HG02981 (cell line): ENCODE measurements around the gene TMCO6.
A peak's percentile ranks its signal among the peaks of the same experiment; 100 is the strongest.

Experiments
- ATAC-seq: cut with Tn5 transposase; IDR thresholded peaks from one replicate; pipeline ENCODE4 v1.9.1; 2021; ENCODE audit warnings: mild to moderate bottlenecking, moderate library complexity; ENCODE audit not compliant: unreplicated experiment

TMCO6 gene

GRCh38 chr5:140672455-140673186 lies 33.4 kb downstream of the TMCO6 start:
- ATAC-seq, result no peak

GRCh38 chr5:140673187-140673976 lies 34.1 kb downstream of the TMCO6 start, which contains the start of gene DND1:
Gene DND1 (minus strand): TSS chr5:140673576. CDS start chr5:140673542, 34 bp downstream.
- no peak for ATAC-seq

DNA sequence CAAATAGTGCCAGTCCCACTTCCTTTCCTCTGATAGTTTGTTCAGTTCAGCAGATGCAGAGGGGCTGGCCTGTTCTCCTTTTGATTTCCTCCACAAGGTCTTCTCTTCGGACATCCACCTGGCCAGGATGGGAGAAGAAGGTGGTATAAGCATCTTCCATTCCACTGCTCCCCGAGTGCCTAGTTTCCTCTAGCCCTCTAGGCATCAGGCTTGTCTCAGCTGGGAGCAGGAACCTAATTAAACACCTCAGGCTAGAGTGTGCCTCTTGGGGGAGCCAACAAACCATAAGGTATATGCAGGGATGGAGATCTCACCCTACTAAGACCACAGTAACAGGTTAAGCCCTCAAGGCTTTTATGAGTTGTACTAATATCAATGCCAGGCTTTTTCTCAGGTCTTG lies 35.0 kb downstream of the TMCO6 start:
- ATAC-seq, result no peak

DNA sequence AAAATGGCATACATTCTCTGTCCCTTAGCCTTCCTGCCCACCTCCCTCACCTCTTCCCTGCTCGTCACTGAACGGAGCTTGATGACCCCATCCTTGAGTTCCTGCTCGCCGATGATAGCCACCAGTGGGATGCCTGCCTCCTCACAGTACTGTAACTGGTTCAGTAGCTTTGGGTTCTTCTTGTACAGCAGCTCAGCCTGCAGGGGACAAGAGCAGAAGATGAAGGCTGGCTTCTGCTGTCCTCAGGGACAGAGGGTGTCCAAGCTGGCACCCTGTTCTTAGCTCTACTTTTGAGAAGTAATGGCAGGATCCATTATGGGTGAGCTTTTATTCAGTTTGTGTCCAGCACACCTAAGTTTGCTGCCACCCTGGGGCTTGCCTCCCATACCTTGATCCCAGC lies 35.4 kb downstream of the TMCO6 start:
- ATAC-seq, result no peak

DNA sequence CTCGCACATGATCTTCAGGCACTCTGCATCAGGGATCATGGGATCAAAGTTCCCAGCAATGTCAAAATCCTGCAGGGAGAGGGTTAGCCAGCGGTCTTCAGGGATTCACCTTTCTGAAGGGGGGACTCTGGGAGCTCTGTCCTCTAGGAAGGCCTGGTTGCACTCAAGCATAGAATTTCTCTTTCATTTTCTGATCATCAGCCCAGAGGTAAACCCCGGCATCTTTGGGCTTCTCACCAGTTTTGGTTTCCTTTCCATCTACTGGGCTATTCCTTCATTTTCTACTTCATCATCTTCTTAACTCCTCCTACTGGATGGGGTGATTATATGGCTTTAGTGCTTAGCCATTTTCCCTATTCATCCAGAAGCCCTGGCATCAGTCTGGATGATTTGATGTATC lies 38.7 kb downstream of the TMCO6 start:
- ATAC-seq, result peak; percentile 74

GRCh38 chr5:140678993-140679392 lies 39.7 kb downstream of the TMCO6 start:
- no peak for ATAC-seq

GRCh38 chr5:140690376-140690932 lies 51.2 kb downstream of the TMCO6 start:
- peak; percentile 3 for ATAC-seq

DNA sequence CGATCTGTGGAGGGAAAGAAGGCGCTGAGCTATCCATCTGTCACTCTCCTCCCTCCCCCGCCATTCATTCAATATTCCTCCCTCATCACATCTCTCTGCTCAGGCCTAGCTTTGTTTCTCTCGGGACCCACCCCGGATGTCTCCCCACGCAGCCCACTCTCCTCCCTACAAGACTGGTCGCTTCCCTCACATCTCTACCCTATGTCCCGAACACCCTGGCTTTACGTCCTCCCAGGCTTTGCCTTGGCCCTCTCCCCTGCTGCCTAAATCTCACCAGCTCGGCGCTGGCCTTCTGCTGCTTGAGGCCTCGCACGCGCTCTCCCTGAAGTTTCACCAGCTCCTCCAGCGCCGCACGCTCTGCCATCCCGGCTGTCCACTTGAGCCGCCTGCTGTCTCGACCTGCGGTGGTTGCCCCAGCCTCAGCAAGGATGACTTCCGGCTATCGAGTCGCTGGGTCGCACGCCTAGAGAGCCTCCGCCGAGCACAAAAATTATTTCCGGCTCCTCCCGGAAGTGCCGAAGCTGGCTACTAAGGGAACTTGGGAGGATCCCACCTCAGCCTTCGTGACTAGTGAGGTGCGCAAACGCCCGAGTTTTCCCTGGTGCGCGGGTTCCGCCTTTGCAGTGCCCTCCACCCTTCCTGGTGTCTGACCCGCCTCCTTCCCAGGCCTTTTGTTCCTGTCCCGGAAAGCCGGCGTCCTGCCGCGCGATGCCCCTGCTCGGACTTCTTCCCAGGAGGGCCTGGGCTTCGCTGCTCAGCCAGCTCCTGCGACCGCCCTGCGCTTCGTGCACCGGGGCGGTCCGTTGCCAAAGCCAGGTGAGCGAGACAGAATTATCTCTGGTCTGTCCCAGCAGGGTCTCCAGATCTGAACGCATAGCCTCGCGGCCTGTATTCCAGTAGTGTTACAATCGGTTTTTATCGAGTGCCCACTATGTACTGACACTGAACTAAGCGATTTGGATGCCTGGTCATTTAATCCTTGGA lies 52.0 kb downstream of the TMCO6 start, which contains the start of the genes HARS1 and HARS2:
HARS1 (minus strand) TSS at position 430 of the 984 bp plus-strand sequence; CDS start at position 364, 66 bp downstream.
HARS2 (plus strand) TSS at position 515 of the 984 bp plus-strand sequence; CDS start at position 709, 194 bp downstream.
- peak; percentile 97 for ATAC-seq

DNA sequence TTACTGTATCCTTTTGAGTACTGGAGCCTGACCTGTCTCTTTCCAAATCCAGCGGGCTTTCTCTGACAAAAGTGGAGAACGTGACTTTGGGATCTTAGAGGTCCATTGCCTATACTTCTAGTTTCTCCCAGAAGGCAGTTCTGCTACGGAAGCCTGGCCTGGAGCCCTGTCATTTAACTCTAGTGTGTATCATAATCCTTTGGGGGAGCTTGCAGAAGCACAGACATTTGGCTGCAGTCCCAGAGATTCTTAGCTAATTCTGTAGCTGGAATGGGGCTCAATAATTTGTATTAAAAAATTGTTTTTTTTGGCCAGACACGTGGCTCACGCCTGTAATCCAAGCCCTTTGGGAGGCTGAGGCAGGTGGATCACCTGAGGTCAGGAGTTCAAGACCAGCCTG lies 55.0 kb downstream of the TMCO6 start:
- no peak for ATAC-seq
